ENCODE data around the gene ADCY7. TPM values are rescaled to one million over a fixed set of nuclear protein-coding genes. Genes with fewer than 3 reads are reported as not detected.

Gene ADCY7
- total RNA-seq, 4 donors from 2014 or later: 40.4 to 50.9 (median 41.2) TPM

DNA sequence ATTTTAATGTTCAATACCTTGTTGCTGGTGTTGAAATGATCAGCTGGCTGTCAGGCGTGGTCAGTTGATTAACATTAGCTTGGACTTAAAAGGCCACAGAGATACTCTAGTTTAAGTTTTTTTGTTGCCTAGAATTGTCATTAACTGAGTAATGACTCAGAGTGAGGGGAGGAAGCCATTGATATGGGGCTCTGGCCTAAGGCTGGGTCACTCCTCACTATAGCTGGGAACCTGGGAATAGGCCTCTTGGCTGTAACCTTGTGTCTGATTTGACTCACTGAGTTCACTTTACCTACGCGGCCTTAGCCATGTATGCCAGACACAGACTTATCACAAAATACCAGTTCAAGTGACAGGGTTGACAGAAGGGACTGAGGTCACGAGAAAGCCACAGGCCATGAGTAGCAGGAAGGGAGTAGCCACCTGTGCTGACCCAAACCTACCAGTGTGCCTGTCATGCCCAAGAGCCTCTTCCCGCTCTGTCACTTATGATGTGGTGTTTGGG lies 37.9 kb upstream of the ADCY7 start:
- TF ChIP-seq EP300 (IDR thresholded peaks at IDR 0.05) (no peak), POLR2A (IDR thresholded peaks at IDR 0.05) (no peak)
- TF ChIP-seq, protein P1, sequence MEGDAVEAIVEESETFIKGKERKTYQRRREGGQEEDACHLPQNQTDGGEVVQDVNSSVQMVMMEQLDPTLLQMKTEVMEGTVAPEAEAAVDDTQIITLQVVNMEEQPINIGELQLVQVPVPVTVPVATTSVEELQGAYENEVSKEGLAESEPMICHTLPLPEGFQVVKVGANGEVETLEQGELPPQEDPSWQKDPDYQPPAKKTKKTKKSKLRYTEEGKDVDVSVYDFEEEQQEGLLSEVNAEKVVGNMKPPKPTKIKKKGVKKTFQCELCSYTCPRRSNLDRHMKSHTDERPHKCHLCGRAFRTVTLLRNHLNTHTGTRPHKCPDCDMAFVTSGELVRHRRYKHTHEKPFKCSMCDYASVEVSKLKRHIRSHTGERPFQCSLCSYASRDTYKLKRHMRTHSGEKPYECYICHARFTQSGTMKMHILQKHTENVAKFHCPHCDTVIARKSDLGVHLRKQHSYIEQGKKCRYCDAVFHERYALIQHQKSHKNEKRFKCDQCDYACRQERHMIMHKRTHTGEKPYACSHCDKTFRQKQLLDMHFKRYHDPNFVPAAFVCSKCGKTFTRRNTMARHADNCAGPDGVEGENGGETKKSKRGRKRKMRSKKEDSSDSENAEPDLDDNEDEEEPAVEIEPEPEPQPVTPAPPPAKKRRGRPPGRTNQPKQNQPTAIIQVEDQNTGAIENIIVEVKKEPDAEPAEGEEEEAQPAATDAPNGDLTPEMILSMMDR (IDR thresholded peaks at IDR 0.05): no peak
- 96 to 98% methylated on average over 5 of the region's 5 CpGs for WGBS, 2 donors
- DNase-seq (ENCODE audit: low spot score in 2 of 2): no peak
- Histone ChIP-seq H3K27me3 (no peaks in the 10 kb centered on the region), H3K27ac (no peak overlapping the region), H3K36me3 (peaks cover 0 to 61% (median 5%) of the 10 kb centered on the region in 3 donors), H3K4me1 (no peaks in the 10 kb centered on the region), H3K4me3 (no peak overlapping the region), H3K9me3 (no peaks in the 10 kb centered on the region)

DNA sequence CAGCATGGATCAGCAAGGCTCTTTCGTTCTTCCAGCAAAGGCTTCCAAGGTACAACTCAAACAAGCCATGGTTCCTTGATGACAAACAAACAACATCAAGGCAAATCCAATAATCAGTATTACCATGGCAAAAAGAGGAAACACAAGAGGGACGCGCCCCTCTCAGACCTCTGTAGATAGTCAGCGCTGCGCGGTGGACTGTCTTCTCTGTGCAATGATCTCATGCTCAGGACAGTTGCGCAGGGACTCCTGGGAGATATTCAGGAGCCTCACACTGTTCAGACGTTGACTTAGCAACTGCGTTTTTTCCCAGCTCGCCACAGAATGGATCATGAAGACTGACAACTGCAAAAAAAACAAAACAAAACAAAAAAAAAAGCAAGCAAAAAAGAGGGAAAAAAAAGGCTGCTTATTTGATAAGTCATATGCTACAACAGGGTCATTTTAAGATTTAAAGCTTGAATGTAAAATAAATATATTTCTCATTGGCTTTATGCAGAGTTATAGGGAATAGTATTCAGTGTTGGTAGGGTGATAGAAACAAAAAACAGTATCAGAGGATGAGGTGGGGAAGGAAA lies 37.1 kb upstream of the ADCY7 start:
- Histone ChIP-seq H3K9me3 (no peaks in the 10 kb centered on the region), H3K4me1 (no peaks in the 10 kb centered on the region), H3K36me3 (peaks cover 0 to 53% (median 5%) of the 10 kb centered on the region in 3 donors), H3K27me3 (no peaks in the 10 kb centered on the region), H3K4me3 (no peak overlapping the region), H3K27ac (no peak overlapping the region)
- WGBS, 2 donors: 90% methylated on average over 10 of the region's 10 CpGs
- no peak for TF ChIP-seq POLR2A (IDR thresholded peaks at IDR 0.05)
- no peak for TF ChIP-seq EP300 (IDR thresholded peaks at IDR 0.05)
- TF ChIP-seq, protein P1 (IDR thresholded peaks at IDR 0.05): no peak
- DNase-seq (ENCODE audit: low spot score in 2 of 2): no peak

DNA sequence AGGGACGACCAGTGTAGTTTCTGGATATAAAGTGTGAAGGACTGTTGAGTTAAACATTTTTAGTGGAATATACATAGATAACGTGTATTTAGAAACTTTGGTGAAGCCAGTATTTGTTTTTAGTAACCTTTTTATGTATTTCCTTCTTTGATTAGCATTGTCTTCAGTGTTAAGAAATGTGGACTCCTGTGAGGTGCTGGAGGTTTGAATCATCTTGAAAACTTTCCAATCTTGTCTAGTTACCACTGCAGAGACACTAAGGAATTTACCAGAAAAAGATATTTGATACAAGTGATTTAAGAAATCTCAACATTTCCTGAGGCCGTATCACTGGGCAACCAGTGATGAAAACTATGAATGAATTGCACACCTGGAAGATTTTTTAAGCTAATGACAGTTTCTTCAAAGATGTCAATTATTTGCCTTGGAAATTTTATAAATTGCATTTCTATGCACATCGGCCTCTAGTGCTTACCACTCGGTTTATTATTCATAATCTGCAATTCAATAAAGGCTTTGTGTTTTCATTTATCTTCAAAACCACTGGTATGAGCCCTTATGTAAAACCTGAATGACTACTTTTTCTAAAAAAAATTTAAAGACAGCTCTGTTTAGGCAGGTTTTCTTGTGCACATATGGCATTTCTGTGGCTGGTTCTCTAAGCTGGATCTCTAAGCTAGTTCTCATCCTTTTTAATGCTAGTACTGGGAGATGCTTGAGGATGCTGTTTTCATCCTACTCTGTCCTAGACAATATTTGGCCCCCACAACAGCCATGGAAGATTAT lies 31.4 kb upstream of the ADCY7 start:
- no peak overlapping the region for H3K4me3 ChIP-seq
- H3K27ac ChIP-seq: no peak overlapping the region
- H3K36me3 ChIP-seq: no peaks in the 10 kb centered on the region
- no peaks in the 10 kb centered on the region for H3K27me3 ChIP-seq
- no peaks in the 10 kb centered on the region for H3K9me3 ChIP-seq
- DNase-seq (ENCODE audit: low spot score in 2 of 2): no peak
- TF ChIP-seq POLR2A (IDR thresholded peaks at IDR 0.05): no peak
- TF ChIP-seq, protein P1 (IDR thresholded peaks at IDR 0.05): no peak
- no peak for TF ChIP-seq EP300 (IDR thresholded peaks at IDR 0.05)
- H3K4me1 ChIP-seq: peaks cover 0 to 10% (median 0%) of the 10 kb centered on the region in 4 donors
- 54 to 56% methylated on average over 5 of the region's 5 CpGs for WGBS, 2 donors

GRCh38 chr16:50235581-50235980 lies 30.8 kb upstream of the ADCY7 start:
- no peak for DNase-seq (ENCODE audit: low spot score in 2 of 2)
- TF ChIP-seq, protein P1 (IDR thresholded peaks at IDR 0.05): no peak
- TF ChIP-seq POLR2A (IDR thresholded peaks at IDR 0.05): no peak
- no peak for TF ChIP-seq EP300 (IDR thresholded peaks at IDR 0.05)
- Histone ChIP-seq H3K36me3 (no peaks in the 10 kb centered on the region), H3K9me3 (no peaks in the 10 kb centered on the region), H3K27me3 (no peaks in the 10 kb centered on the region), H3K27ac (no peak overlapping the region), H3K4me3 (no peak overlapping the region), H3K4me1 (peaks cover 0 to 15% (median 0%) of the 10 kb centered on the region in 4 donors)
- 60 to 65% methylated on average over 6 of the region's 6 CpGs for WGBS, 2 donors

GRCh38 chr16:50238314-50238713 lies 28.0 kb upstream of the ADCY7 start:
- H3K4me3 ChIP-seq: no peak overlapping the region
- peaks cover 0 to 15% (median 0%) of the 10 kb centered on the region in 4 donors for H3K4me1 ChIP-seq
- H3K36me3 ChIP-seq: no peaks in the 10 kb centered on the region
- no peaks in the 10 kb centered on the region for H3K27me3 ChIP-seq
- TF ChIP-seq POLR2A (IDR thresholded peaks at IDR 0.05) (no peak), EP300 (IDR thresholded peaks at IDR 0.05) (no peak)
- TF ChIP-seq, protein P1 (IDR thresholded peaks at IDR 0.05): no peak
- DNase-seq (ENCODE audit: low spot score in 2 of 2): no peak
- H3K27ac ChIP-seq: no peak overlapping the region
- 77 to 84% methylated on average over 3 of the region's 3 CpGs for WGBS, 2 donors
- H3K9me3 ChIP-seq: no peaks in the 10 kb centered on the region
